Urinary bladder (tissue), 4 donors: ENCODE measurements around the gene ATRX. TPM values are rescaled to one million over a fixed set of nuclear protein-coding genes. Genes with fewer than 3 reads are reported as not detected.
"Not testable (repeated sequence)": the region's sequence is repeated elsewhere in the genome, so short reads cannot be mapped to it uniquely, and the experiment has no call there.

Experiments
- DNase-seq: peaks from one replicate; pipeline ENCODE4 v3.0.0-alpha.2; 2015; ENCODE audit errors: extremely low spot score
- H3K27ac ChIP-seq: one replicate; pipeline ENCODE4 v1.5.1; 2013; ENCODE audit warnings: low read depth, mild to moderate bottlenecking, moderate library complexity
- H3K36me3 ChIP-seq: one replicate; pipeline ENCODE4 v1.6.1; 2013; ENCODE audit warnings: mild to moderate bottlenecking, moderate library complexity; ENCODE audit not compliant: insufficient read depth
- H3K4me1 ChIP-seq: one replicate; pipeline ENCODE4 v1.6.1; 2013; ENCODE audit warnings: mild to moderate bottlenecking, moderate library complexity; ENCODE audit not compliant: insufficient read depth
- H3K4me3 ChIP-seq: one replicate; pipeline ENCODE4 v1.5.1; 2013; ENCODE audit warnings: low read depth, low read length
- WGBS: extraction: QIAGEN DNeasy Blood & Tissue Kit; methylation state at CpG from one replicate; pipeline ENCODE4 v1.1.7; 2013; 5-methylcytosine and 5-hydroxymethylcytosine counted together
- polyA plus RNA-seq: library from polyadenylated mRNA; stranded (reverse); fragments of 200-250 nt; gene quantifications from one replicate; pipeline ENCODE4 v1.2.3, GENCODE V29; 2013
- total RNA-seq: library from RNA; depleted of rRNA; stranded (reverse); fragments of >200 nt; gene quantifications from one replicate; pipeline ENCODE4 v1.2.3, GENCODE V29; 2014
- donor health status: healthy with polysubstance abuse.
- donor health status: healthy.

ATRX gene
- total and polyA plus RNA-seq, 2 donors = 21.7 to 236 TPM

DNA sequence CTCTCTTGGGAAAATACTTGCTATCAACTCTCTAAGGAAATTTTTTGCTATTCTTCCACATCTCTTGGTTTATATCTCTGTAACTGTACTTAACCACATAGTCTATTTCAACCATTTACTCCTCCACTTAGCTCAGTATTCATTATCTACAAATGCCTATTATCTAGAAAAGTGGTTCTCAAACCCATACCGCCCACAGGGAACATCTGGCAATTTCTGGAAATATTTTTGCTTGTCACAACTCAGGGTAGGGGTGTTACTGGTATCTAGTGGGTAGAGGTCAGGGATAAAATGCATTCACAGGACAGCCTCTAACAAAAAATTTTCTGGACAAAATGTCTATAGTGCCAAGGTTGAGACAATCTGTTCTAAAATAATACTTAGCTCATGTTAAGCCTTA is 14.4 kb downstream of the ATRX start:
- WGBS = 96% methylated on average over 1 of the region's 1 CpG
- no peaks in the 10 kb centered on the region for H3K36me3 ChIP-seq
- no peaks in the 10 kb centered on the region for H3K4me1 ChIP-seq
- H3K27ac ChIP-seq = no peak overlapping the region
- no peak overlapping the region for H3K4me3 ChIP-seq
- no peak for DNase-seq

DNA sequence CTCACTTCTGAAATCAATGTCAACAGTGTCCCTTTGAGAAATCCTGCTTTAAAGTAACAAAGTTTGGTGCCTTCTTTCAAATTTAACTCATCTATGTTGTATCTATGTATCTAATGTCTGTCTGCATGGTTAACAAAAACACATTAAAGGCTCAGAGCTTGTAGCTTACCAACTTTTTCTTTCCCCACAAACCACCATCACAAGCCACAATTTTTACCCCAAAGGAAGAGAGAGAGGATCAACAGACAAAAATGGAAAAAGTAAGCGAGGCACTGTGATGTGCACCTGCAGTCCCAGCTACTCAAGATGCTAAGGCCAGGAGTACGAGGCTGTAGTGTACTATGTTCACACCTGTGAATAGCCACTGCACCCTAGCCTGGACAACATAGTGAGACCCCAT is 17.2 kb downstream of the ATRX start:
- Histone ChIP-seq H3K27ac (no peak overlapping the region), H3K36me3 (no peaks in the 10 kb centered on the region), H3K4me1 (no peaks in the 10 kb centered on the region), H3K4me3 (no peak overlapping the region)
- no peak for DNase-seq
- 80% methylated on average over 2 of the region's 2 CpGs for WGBS

DNA sequence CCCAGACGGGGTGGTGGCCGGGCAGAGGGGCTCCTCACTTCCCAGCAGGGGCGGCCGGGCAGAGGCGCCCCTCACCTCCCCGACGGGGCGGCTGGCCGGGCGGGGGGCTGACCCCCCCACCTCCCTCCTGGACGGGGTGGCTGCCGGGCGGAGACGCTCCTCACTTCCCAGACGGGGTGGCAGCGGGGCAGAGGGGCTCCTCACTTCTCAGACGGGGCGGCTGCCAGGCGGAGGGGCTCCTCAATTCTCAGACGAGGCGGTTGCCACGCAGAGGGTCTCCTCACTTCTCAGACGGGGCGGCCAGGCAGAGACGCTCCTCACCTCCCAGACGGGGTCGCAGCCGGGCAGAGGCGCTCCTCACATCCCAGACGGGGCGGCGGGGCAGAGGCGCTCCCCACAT is 19.8 kb downstream of the ATRX start:
- 98% methylated on average over 27 of the region's 33 CpGs for WGBS
- DNase-seq, H3K27ac ChIP-seq: not testable (repeated sequence)

DNA sequence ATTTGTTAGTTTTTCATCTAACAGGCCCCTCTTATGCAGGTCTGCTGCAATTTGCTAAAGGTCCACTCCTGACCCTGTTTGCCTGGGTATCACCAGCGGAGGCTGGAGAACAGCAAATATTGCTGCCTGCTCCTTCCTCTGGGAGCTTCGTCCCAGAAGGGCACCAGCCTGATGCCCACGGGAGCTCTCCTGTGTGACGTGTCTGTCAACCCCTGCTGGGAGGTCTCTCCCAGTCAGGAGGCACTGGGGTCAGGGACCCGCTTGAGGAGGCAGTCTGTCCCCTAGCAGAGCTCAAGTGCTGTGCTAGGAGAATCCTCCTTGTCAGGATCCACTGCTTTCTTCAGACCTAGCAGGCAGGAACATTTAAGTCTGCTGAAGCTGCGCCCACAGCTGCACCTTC is 30.5 kb downstream of the ATRX start:
- Histone ChIP-seq H3K4me3 (no peak overlapping the region), H3K27ac (no peak overlapping the region), H3K36me3 (no peaks in the 10 kb centered on the region), H3K4me1 (no peaks in the 10 kb centered on the region)
- 97% methylated on average over 6 of the region's 6 CpGs for WGBS
- no peak for DNase-seq

More for the DNA sequence above, 19.8 kb downstream of the ATRX start:
- not testable (repeated sequence) for H3K4me1 ChIP-seq, H3K36me3 ChIP-seq, H3K4me3 ChIP-seq

DNA sequence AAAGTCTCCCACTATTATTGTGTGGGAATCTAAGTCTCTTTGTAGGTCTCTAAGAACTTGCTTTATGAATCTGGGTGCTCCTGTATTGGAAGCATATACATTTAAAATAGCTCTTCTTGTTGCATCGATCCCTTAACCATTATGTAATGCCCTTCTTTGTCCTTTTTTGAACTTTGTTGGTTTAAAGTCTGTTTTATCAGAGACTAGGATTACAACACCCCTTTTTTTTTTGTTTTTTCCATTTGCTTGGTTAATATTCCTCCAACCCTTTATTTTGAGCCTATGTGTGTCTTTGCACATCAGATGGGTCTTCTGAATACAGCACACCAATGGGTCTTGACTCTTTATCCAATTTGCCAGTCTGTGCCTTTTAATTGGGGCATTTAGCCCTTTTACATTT is 32.1 kb downstream of the ATRX start:
- not testable (repeated sequence) for H3K4me1 ChIP-seq, DNase-seq, H3K36me3 ChIP-seq, H3K4me3 ChIP-seq, H3K27ac ChIP-seq
- 100% methylated on average over 1 of the region's 1 CpG for WGBS

DNA sequence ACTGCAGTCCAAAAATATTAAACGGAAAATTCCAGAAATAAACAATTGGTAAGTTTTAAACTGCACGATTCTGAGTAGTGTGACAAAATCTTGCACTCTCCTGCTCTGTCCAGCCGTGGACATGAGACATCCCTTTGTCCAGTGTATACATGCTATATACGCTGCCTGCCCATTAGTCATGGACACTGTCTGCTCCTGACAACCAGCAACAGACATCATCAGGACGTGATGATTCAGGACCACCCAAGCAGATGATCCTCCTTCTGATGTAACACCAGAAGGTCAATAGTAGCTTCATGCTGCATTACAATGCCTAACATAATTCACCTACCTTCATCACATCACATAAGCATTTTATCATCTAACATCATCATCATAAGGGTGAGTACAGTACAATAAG is 36.3 kb downstream of the ATRX start:
- no peaks in the 10 kb centered on the region for H3K4me1 ChIP-seq
- 63% methylated on average over 5 of the region's 5 CpGs for WGBS
- H3K36me3 ChIP-seq = no peaks in the 10 kb centered on the region
- H3K27ac ChIP-seq = no peak overlapping the region
- DNase-seq = no peak
- no peak overlapping the region for H3K4me3 ChIP-seq

DNA sequence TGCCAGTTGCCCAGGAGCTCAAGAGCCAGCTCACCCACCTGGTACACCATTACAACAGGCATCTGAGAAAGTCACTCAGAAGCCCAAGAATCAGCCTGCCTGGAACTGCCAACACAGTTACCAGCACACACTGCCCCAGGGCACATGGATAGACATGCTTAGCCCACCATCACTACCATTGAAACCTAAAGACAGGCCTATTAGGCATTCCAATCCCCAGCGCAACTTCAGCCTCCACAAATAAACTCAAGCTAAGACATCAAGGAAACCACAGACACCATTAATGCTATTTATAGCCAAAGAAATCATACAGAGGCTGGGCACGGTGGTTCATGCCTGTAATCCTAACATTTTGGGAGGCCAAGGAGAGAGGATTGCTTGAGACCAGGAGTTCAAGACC is 42.3 kb downstream of the ATRX start:
- Histone ChIP-seq H3K36me3 (no peaks in the 10 kb centered on the region), H3K27ac (no peak overlapping the region)
- WGBS = 51% methylated on average over 2 of the region's 2 CpGs

DNA sequence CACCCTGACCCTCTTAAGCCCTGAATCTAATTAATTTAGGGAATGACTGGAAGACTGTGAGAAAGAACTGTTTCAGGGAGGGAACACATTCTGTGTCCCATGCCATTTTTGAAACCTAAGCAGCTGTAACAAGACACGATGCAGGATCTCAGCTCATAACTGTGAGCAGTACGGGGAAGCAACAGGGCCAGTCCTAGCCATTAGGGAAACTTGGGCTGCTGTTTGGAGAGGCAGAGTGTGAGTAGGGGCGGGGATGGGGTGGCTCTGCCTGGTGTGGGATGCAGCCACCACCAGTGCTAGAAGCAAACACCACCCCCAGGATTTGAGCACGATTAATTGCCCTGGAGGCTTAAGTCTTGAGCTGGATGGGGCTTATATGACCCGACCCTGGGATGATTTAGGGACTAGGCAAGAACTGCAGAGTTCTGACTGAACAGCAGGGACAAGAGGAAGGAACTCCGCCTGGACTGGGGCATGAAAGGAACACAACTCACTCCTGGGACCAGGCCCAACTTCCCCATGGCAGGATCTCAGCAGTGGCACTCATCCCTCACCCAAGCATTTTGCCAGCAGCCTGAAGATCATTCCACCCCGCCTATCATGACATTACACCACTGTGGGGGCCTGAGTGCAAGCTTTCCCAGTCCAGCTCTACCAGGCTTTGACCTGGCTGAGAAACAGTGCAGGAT is 43.1 kb downstream of the ATRX start:
- DNase-seq = no peak
- no peaks in the 10 kb centered on the region for H3K4me1 ChIP-seq
- H3K36me3 ChIP-seq = no peaks in the 10 kb centered on the region
- WGBS = 40% methylated on average over 7 of the region's 7 CpGs
- no peak overlapping the region for H3K27ac ChIP-seq
- H3K4me3 ChIP-seq = no peak overlapping the region

More for the DNA sequence above, 42.3 kb downstream of the ATRX start:
- DNase-seq = no peak
- Histone ChIP-seq H3K4me3 (no peak overlapping the region), H3K4me1 (no peaks in the 10 kb centered on the region)

DNA sequence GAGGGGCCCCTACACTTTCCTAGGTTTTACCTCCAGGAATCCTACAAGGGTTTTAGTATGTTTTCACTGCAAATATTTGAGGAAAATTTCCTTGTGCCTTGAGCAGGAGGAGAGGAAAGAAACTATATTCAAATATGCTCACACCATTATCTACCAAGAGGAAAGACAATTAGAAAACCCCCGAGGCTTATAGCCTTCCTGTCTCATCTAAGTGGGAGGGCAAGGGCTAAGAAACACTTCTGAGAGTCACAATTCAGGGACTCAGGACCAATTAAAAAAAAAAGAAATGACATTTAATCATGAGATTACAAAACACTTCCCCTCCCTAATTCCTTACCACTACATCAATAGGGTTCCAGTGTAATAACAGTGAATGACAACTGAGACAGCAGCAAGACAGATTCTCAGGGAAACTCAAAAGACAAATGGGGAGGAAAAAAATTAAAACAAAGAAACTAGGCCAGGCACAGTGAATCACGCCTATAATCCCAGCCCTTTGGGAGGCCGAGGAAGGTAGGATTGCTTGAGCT is 45.6 kb downstream of the ATRX start:
- no peak for DNase-seq
- H3K36me3 ChIP-seq = no peaks in the 10 kb centered on the region
- no peaks in the 10 kb centered on the region for H3K4me1 ChIP-seq
- H3K4me3 ChIP-seq = no peak overlapping the region
- H3K27ac ChIP-seq = no peak overlapping the region
- 46% methylated on average over 3 of the region's 3 CpGs for WGBS

DNA sequence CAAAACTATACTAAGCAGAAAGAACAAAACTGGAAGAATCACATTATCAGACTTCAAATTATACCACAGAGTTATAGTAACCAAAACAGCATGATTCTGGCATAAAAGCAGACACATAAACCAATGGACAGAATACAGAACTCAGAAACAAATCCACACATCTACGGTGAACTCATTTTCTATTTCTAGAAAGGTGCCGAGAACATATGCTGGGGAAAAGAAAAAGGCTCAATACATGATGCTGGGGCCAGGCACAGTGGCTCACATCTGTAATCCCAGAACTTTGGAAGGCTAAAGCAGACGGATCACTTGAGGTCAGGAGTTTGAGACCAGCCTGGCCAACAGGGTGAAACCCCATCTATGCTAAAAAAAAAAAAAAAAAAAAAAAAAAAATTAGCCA is 52.7 kb downstream of the ATRX start:
- H3K4me1 ChIP-seq = no peaks in the 10 kb centered on the region
- 97% methylated on average over 3 of the region's 3 CpGs for WGBS
- no peak overlapping the region for H3K27ac ChIP-seq
- no peaks in the 10 kb centered on the region for H3K36me3 ChIP-seq
- no peak for DNase-seq
- H3K4me3 ChIP-seq = no peak overlapping the region

DNA sequence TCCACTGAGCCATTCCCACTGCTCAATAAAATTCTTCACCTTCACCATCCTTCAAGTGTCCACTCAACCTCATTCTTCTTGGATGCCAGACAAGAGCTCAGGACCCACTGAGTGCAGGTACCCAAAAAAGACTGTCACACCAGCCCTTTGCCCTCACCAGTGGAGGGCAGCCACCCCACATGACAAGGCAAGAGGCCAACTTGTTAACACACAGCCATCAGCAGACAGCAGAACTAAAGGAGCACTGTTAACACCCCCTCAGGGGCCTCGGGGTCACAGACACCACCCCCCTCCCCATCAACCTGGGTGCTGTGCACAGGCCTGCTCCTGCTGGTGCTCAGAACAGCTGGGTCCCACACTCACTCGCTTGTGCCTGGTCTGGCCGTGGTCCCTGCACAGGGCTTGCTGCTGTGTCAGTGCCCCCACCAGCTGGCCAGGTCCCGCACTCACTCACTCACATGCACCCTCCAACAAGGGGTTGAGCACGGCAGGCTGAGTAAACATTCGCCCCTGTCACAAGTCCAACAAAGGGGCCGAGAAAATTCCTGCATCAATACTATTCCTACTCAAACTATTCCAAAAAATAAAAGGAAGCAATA is 54.1 kb downstream of the ATRX start:
- Histone ChIP-seq H3K4me1 (no peaks in the 10 kb centered on the region), H3K4me3 (no peak overlapping the region), H3K27ac (no peak overlapping the region), H3K36me3 (no peaks in the 10 kb centered on the region)
- WGBS = 92% methylated on average over 7 of the region's 7 CpGs
- no peak for DNase-seq

DNA sequence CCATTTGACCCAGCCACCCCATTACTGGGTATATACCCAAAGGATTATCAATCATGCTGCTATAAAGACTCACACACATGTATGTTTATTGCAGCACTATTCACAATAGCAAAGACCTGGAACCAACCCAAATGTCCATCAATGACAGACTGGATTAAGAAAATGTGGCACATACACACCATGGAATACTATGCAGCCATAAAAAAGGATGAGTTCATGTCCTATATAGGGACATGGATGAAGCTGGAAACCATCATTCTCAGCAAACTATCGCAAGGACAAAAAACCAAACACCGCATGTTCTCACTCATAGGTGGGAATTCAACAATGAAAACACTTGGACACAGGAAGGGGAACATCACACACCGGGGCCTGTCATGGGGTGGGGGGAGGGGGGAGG is 59.9 kb downstream of the ATRX start:
- H3K4me1 ChIP-seq = not testable (repeated sequence)

DNA sequence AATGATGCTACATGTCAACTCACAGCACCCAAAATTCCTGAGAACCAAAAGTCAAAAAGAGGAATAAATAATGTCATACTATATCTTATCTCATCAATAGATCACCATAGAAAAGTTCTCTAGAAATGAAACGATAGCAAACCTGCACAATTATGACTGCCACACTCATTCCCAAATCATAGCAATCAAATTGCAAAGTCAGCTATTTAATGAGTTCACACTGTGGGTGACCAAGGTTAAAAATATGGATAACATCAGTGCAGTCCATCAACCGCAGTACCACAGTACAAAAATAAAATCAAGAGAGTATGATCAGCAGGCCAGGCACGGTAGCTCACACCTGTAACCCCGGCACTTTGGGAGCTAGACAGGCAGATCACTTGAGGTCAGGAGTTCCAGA is 62.3 kb downstream of the ATRX start:
- no peaks in the 10 kb centered on the region for H3K36me3 ChIP-seq
- 89% methylated on average over 4 of the region's 4 CpGs for WGBS
- DNase-seq = no peak
- no peaks in the 10 kb centered on the region for H3K4me1 ChIP-seq
- no peak overlapping the region for H3K4me3 ChIP-seq
- H3K27ac ChIP-seq = no peak overlapping the region

More for the DNA sequence above, 59.9 kb downstream of the ATRX start:
- H3K4me3 ChIP-seq, H3K27ac ChIP-seq, H3K36me3 ChIP-seq, DNase-seq: not testable (repeated sequence)
- WGBS = 100% methylated on average over 3 of the region's 3 CpGs

DNA sequence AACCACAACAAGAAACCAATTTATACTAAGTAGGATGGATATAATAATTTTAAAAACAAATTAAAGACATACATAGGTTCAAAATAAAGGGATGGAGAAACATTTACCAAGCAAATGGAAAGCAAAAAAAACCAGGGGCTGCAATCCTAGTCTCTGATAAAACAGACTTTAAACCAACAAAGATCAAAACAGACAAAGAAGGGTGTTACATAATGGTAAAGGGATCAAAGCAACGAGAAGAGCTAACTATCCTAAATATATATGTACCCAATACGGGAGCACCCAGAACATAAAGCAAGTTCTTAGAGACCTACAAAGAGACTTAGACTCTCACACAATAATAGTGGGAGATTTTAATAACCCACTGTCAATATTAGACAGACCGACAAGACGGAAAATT is 66.6 kb downstream of the ATRX start:
- no peak overlapping the region for H3K4me3 ChIP-seq
- 94% methylated on average over 4 of the region's 4 CpGs for WGBS

More for the DNA sequence above, 66.6 kb downstream of the ATRX start:
- Histone ChIP-seq H3K27ac (no peak overlapping the region), H3K36me3 (no peaks in the 10 kb centered on the region), H3K4me1 (no peaks in the 10 kb centered on the region)
- no peak for DNase-seq
